Brain microvascular endothelial cell (primary cell): Measurements from ENCODE around the gene CASKIN1.

Experiments
- DNase-seq: peaks from one replicate; pipeline ENCODE4 v3.0.0-alpha.2; 2020
- H3K27ac ChIP-seq: fragments of 250-450 bp; sonication (Bioruptor Pico); 2 replicates; pipeline ENCODE4 v1.5.1; 2020; ENCODE audit warnings: mild to moderate bottlenecking, moderate library complexity
- H3K27me3 ChIP-seq: fragments of 250-450 bp; sonication (Bioruptor Pico); replicated peaks from 2 replicates; pipeline ENCODE4 v1.5.1; 2020; ENCODE audit warnings: mild to moderate bottlenecking
- H3K36me3 ChIP-seq: fragments of 250-450 bp; sonication (Bioruptor Pico); replicated peaks from 2 replicates; pipeline ENCODE4 v1.5.1; 2020; ENCODE audit warnings: mild to moderate bottlenecking
- H3K4me3 ChIP-seq: 2 replicates; pipeline ENCODE4 v1.5.1; 2011; ENCODE audit warnings: low read depth, mild to moderate bottlenecking, control low read depth, low read length, moderate library complexity
- CTCF ChIP-seq: IDR thresholded peaks from 2 replicates; pipeline ENCODE4 v1.5.1; 2011; ENCODE audit warnings: low read depth, mild to moderate bottlenecking, moderate library complexity, low read length, control low read depth, inconsistent platforms; ENCODE audit errors: missing control alignments
- in situ Hi-C: cut with HindIII; loops from 2 replicates; pipeline ENCODE4 v1.10.0; 2017; ENCODE audit warnings: low sequenced_read_pairs, low pct_ligation_motif_present

The CASKIN1 gene

GRCh38 chr16:2170587-2171435, 25.6 kb downstream of the CASKIN1 start:
- Histone ChIP-seq H3K27ac (no peak overlapping the region), H3K4me3 (no peak overlapping the region), H3K27me3 (no peaks in the 10 kb centered on the region), H3K36me3 (peaks cover 69% of the 10 kb centered on the region)
- no peak for TF ChIP-seq CTCF
- DNase-seq: no peak
- in situ Hi-C loops: no loop called here

DNA sequence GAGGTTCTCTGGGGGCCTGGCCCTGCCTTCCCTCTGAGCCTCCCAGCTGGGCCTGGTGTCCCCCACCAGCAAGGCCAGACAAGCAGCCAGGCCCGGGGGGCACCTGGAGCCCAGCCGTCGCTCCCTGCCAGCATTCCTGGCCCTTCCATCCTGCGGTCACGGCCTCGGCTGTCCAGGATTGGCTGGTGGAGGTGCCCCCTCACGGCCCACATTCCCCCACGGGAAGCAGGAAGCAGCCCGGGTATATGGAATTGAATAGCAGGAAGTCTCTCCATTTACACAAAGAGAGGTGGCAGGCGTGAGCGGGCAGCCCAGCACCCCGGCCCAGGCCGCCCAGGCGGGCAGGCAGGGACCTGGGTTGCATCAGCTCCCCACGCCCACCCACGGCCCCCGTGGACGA, 26.3 kb downstream of the CASKIN1 start:
- no peak for DNase-seq
- Histone ChIP-seq H3K4me3 (no peak overlapping the region), H3K36me3 (peaks cover 65% of the 10 kb centered on the region), H3K27ac (no peak overlapping the region), H3K27me3 (no peaks in the 10 kb centered on the region)
- in situ Hi-C loops: no loop called here
- TF ChIP-seq CTCF: no peak

GRCh38 chr16:2167068-2167638, 29.3 kb downstream of the CASKIN1 start:
- no peak for DNase-seq
- Histone ChIP-seq H3K36me3 (peaks cover 47% of the 10 kb centered on the region), H3K27ac (no peak overlapping the region), H3K27me3 (no peaks in the 10 kb centered on the region), H3K4me3 (no peak overlapping the region)
- no peak for TF ChIP-seq CTCF
- in situ Hi-C loops: loop anchor here (10.0 kb wide), 1 partner anchor 92 kb away; no protein-coding TSS in a partner anchor

- no peak overlapping the region for H3K27ac ChIP-seq
- H3K27me3 ChIP-seq: no peaks in the 10 kb centered on the region
- TF ChIP-seq CTCF: no peak
- DNase-seq: no peak
- no peak overlapping the region for H3K4me3 ChIP-seq
- in situ Hi-C loops: loop anchor here (10.0 kb wide), 1 partner anchor 92 kb away; no protein-coding TSS in a partner anchor
- H3K36me3 ChIP-seq: peaks cover 40% of the 10 kb centered on the region
These were observed 29.9 kb downstream of the CASKIN1 start for GRCh38 chr16:2166263-2167067.

DNA sequence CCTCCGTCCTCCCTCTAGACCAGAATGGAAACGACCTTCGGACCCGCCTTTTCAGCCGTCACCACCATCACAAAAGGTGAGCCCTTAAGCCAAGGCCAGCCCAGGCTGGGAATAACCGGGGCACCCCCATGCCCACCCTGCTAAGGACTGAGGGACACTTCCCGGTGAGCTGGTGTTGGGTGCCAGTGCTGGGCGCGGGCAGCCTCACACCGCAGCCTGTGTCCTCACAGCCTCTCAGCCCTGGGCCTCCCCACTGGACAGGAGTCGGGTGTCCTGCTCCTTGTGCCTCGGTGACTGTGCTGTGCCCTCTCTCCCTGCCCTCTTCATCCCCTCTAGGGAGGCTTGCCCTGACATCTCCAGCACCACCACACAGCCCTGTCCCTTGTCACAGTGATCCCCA, 30.5 kb downstream of the CASKIN1 start:
- no peak overlapping the region for H3K4me3 ChIP-seq
- no peak for TF ChIP-seq CTCF
- in situ Hi-C loops: loop anchor here (10.0 kb wide), 1 partner anchor 91 kb away; no protein-coding TSS in a partner anchor
- no peak for DNase-seq
- H3K27ac ChIP-seq: no peak overlapping the region
- H3K27me3 ChIP-seq: no peaks in the 10 kb centered on the region
- H3K36me3 ChIP-seq: peaks cover 37% of the 10 kb centered on the region
